Adrenal gland (tissue), 12 donors: Measurements from ENCODE around the gene SIRPA. TPM values are rescaled to one million over a fixed set of nuclear protein-coding genes. Genes with fewer than 3 reads are reported as not detected.

Experiments
- DNase-seq, 7 donors: peaks; one replicate each; pipeline ENCODE4 v3.0.0-alpha.2; 2019 to 2020
- H3K27ac ChIP-seq, 5 donors: fragments of 200-600 bp; sonication (generic) in 4 of 5; 1 replicate in 3 of 5; 2 replicates in 2 of 5; pipeline versions ENCODE4 v1.5.1 to v1.8.0; 2016 to 2020; ENCODE audit warnings: mild to moderate bottlenecking in 1 of 5
- H3K27me3 ChIP-seq: fragments of 200-600 bp; 2 replicates; pipeline ENCODE4 v1.8.0; 2021
- H3K36me3 ChIP-seq, 2 donors: fragments of 200-600 bp; replicated peaks in 1 of 2; 1 replicate in 1 of 2; 2 replicates in 1 of 2; pipeline versions ENCODE4 v1.5.1 to v1.8.0; 2018 to 2022
- H3K4me1 ChIP-seq, 2 donors: fragments of 200-600 bp; replicated peaks in 1 of 2; 1 replicate in 1 of 2; 2 replicates in 1 of 2; pipeline versions ENCODE4 v1.5.1 to v1.8.0; 2018 to 2021
- H3K4me3 ChIP-seq, 4 donors: fragments of 200-600 bp; sonication (generic) in 3 of 4; one replicate each; pipeline ENCODE4 v1.5.1; 2016 to 2018
- H3K9me3 ChIP-seq, 3 donors: fragments of 200-600 bp; sonication (generic) in 1 of 3; replicated peaks in 1 of 3; 1 replicate in 2 of 3; 2 replicates in 1 of 3; pipeline versions ENCODE4 v1.5.1 to v1.8.0; 2016 to 2021
- POLR2A ChIP-seq, 2 donors: fragments of 450-650 bp; IDR thresholded peaks; one replicate each; pipeline ENCODE4 v1.6.1; 2017; ENCODE audit warnings: antibody characterized with exemption in 2 of 2, mild to moderate bottlenecking in 2 of 2, moderate library complexity in 1 of 2
- WGBS, 4 donors: extraction: QIAGEN DNeasy Blood & Tissue Kit in 2 of 4; methylation state at CpG; one replicate each; pipeline versions ENCODE4 v1.1.5 to v1.1.7; 2013 to 2017; 5-methylcytosine and 5-hydroxymethylcytosine counted together
- intact Hi-C, 2 donors: fragments of 100-400 bp; cut with DNase I; formaldehyde crosslinking; loops; one replicate each; pipeline versions ENCODE4 v1.14.1 to v1.15.0; 2022 to 2023
- polyA plus RNA-seq, 3 donors: library from polyadenylated mRNA; stranded (reverse); fragments of 200-250 nt in 2 of 3; fragments of 350-450 nt in 1 of 3; fragmentation: Illumina TruSeq in 1 of 3; extraction: RNeasy Lipid Tissue Mini Kit (QIAGEN cat#74804) in 1 of 3; gene quantifications; one replicate each; pipeline ENCODE4 v1.2.3, GENCODE V29; 2013 to 2014
- total RNA-seq, 9 donors: library from RNA; depleted of rRNA in 4 of 9; stranded (reverse); fragments of >200 nt in 4 of 9; fragments of 120-200 nt in 1 of 9; fragmentation: NEBNext Ultra II Directional in 1 of 9; extraction: Animal tissue kit (Norgen Biotek cat#: 25700) in 1 of 9; gene quantifications; one replicate each; pipeline versions ENCODE4 v1.1.0 to v1.2.4, GENCODE V29; 2013 to 2023
- TF ChIP-seq, protein P1 (sequence below), 6 experiments: fragments of 450-650 bp in 4 of 6; fragments of 200-600 bp in 2 of 6; sonication (generic) in 1 of 6; IDR thresholded peaks; 1 replicate in 5 of 6; 2 replicates in 1 of 6; pipeline versions ENCODE4 v1.5.1 to v1.8.0; 2016 to 2021; ENCODE audit warnings: antibody characterized with exemption in 6 of 6, mild to moderate bottlenecking in 2 of 6, moderate library complexity in 1 of 6
- donor health status: healthy with polysubstance abuse.
- donor health status: Bipolar disorder and iron deficiency.
- donor health status: DM: yes; HTN: yes; CAD: no.
- donor health status: DM: no; HTN: no; CAD: no.
- donor health status: DM: no; HTN: no; CAD: no.
- donor health status: DM: yes; HTN: yes; CAD: no.

Gene SIRPA
- total and polyA plus RNA-seq, 12 donors, result 22.2 to 102 (median 71.1) TPM

DNA sequence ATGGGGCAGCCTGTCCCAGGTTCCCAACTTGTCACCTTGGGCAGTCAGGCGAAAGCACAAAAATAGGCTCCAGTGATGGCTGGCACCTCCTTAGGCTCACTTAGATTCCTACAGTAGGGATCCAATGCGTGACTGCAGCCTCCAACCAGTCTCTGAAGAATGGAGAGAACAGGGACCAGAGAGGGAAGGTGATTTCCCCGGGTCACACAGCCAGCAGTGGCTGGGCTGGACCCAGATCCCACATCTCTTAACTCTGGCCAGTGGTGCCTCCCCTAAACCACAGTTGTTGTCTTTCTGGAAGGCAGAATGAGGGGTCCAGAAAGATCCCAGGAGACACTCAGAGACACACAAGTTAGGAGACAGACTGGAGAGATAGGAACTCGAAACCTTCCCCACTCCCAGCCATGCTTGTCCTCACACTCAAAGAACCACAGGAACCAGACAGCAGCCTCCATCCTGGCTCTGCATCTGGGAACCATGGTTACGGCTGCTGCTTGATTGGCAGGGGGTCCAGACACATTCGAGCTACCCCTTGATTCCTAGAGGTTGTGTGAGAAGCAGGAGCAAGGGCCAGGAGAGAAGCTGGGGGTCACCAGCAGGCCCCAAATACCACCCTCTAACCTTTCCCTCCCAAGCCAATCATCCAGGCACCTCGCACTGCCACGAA lies 33.1 kb upstream of the SIRPA start:
- 70 to 85% (median 82%) methylated on average over 6 to 8 of the region's 8 CpGs for WGBS, 4 donors
- no peaks in the 10 kb centered on the region for H3K36me3 ChIP-seq
- TF ChIP-seq POLR2A (IDR thresholded peaks at IDR 0.05), result no peak
- TF ChIP-seq, protein P1, sequence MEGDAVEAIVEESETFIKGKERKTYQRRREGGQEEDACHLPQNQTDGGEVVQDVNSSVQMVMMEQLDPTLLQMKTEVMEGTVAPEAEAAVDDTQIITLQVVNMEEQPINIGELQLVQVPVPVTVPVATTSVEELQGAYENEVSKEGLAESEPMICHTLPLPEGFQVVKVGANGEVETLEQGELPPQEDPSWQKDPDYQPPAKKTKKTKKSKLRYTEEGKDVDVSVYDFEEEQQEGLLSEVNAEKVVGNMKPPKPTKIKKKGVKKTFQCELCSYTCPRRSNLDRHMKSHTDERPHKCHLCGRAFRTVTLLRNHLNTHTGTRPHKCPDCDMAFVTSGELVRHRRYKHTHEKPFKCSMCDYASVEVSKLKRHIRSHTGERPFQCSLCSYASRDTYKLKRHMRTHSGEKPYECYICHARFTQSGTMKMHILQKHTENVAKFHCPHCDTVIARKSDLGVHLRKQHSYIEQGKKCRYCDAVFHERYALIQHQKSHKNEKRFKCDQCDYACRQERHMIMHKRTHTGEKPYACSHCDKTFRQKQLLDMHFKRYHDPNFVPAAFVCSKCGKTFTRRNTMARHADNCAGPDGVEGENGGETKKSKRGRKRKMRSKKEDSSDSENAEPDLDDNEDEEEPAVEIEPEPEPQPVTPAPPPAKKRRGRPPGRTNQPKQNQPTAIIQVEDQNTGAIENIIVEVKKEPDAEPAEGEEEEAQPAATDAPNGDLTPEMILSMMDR (IDR thresholded peaks at IDR 0.05), result no peak

DNA sequence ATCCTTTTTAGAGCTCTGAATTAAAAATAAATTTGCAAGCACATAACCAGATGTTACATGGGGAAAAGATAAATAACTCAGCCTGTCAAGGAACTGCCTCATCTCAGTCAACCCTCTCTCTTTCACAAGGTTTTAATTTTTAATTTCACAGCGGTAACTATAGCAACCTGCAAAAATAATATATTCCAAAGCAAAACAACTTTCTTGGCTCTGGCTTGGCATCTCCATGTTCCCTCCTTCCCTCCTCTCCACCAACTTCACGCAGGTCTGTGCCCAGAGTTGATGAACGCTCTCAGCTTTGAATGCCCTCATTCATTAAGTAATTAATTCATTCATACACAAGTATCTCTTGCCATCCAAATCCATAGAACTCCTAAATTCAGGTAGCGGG lies 32.5 kb upstream of the SIRPA start:
- Histone ChIP-seq H3K36me3 (no peaks in the 10 kb centered on the region), H3K4me3 (no peak overlapping the region), H3K4me1 (no peaks in the 10 kb centered on the region), H3K27ac (no peak overlapping the region), H3K27me3 (no peaks in the 10 kb centered on the region), H3K9me3 (no peaks in the 10 kb centered on the region)
- TF ChIP-seq, protein P1 (IDR thresholded peaks at IDR 0.05), result no peak
- no peak for TF ChIP-seq POLR2A (IDR thresholded peaks at IDR 0.05)
- intact Hi-C loops, result no loop called here
- DNase-seq, result no peak
- 88 to 95% (median 91%) methylated on average over 4 of the region's 4 CpGs for WGBS, 4 donors

More for the DNA sequence above, 33.1 kb upstream of the SIRPA start:
- no peak overlapping the region for H3K4me3 ChIP-seq
- H3K27me3 ChIP-seq, result no peaks in the 10 kb centered on the region
- no peak overlapping the region for H3K27ac ChIP-seq
- intact Hi-C loops, result no loop called here
- DNase-seq, result no peak
- H3K9me3 ChIP-seq, result no peaks in the 10 kb centered on the region
- no peaks in the 10 kb centered on the region for H3K4me1 ChIP-seq

DNA sequence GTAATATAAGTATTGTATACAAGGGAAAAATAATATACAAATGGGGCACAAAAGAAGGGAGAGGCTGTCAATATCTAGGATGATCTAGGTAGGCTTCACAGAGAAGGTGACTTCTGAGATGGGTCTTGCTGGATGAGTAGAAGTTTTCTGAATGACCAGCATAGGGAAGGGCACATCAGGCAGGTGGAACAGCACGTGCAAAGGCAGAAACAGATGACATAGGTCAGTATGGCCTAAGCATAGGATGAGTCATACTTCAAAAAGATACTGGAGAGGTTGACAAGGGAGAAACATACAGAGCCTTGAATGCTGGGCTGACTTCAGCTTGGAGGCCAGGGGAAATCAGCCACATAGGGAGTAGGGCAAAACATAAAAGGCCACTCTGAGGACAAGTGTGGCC lies 31.9 kb upstream of the SIRPA start:
- H3K27me3 ChIP-seq, result no peaks in the 10 kb centered on the region
- peaks cover 0 to under 1% of the 10 kb centered on the region in 2 donors for H3K4me1 ChIP-seq
- intact Hi-C loops, result no loop called here
- H3K4me3 ChIP-seq, result no peak overlapping the region
- no peaks in the 10 kb centered on the region for H3K9me3 ChIP-seq
- 35 to 48% (median 42%) methylated on average over 1 of the region's 1 CpG for WGBS, 4 donors
- DNase-seq, result no peak
- H3K27ac ChIP-seq, result no peak overlapping the region
- H3K36me3 ChIP-seq, result no peaks in the 10 kb centered on the region
- TF ChIP-seq POLR2A (IDR thresholded peaks at IDR 0.05), result no peak
- TF ChIP-seq, protein P1 (IDR thresholded peaks at IDR 0.05), result no peak

DNA sequence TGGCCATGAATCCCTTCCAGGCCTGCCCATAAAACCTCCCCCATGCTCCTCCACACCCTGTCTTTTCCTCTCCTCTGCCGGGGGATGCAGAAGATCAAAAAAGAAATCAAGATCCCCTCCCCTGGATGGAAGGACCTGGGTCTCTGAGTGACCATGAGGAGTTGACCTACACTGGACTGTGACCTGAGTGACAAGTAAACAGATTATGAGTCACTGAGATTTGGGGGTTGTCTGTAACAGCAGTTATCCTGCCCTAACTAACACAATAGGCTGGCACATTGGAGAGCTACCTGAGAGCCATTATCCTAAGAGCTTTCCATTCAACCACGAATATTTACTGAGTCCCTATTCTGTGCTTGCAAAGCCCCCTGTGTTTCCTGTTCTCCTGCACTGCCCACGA lies 28.4 kb upstream of the SIRPA start:
- DNase-seq, result no peak
- no peak overlapping the region for H3K27ac ChIP-seq
- H3K36me3 ChIP-seq, result no peaks in the 10 kb centered on the region
- H3K27me3 ChIP-seq, result no peaks in the 10 kb centered on the region
- TF ChIP-seq, protein P1 (IDR thresholded peaks at IDR 0.05), result no peak
- TF ChIP-seq POLR2A (IDR thresholded peaks at IDR 0.05), result no peak
- intact Hi-C loops, result no loop called here
- WGBS, 4 donors, result 41 to 61% (median 55%) methylated on average over 3 of the region's 3 CpGs
- peaks cover 0 to 10% of the 10 kb centered on the region in 2 donors for H3K4me1 ChIP-seq
- H3K9me3 ChIP-seq, result no peaks in the 10 kb centered on the region
- H3K4me3 ChIP-seq, result no peak overlapping the region
